GM18502 (cell line): Measurements from ENCODE around the gene CMTM4.

ENCODE experiments used
- ATAC-seq: cut with Tn5 transposase; IDR thresholded peaks from one replicate; pipeline ENCODE4 v1.9.1; 2021; ENCODE audit warnings: mild to moderate bottlenecking; ENCODE audit not compliant: unreplicated experiment, poor library complexity

Gene CMTM4

DNA sequence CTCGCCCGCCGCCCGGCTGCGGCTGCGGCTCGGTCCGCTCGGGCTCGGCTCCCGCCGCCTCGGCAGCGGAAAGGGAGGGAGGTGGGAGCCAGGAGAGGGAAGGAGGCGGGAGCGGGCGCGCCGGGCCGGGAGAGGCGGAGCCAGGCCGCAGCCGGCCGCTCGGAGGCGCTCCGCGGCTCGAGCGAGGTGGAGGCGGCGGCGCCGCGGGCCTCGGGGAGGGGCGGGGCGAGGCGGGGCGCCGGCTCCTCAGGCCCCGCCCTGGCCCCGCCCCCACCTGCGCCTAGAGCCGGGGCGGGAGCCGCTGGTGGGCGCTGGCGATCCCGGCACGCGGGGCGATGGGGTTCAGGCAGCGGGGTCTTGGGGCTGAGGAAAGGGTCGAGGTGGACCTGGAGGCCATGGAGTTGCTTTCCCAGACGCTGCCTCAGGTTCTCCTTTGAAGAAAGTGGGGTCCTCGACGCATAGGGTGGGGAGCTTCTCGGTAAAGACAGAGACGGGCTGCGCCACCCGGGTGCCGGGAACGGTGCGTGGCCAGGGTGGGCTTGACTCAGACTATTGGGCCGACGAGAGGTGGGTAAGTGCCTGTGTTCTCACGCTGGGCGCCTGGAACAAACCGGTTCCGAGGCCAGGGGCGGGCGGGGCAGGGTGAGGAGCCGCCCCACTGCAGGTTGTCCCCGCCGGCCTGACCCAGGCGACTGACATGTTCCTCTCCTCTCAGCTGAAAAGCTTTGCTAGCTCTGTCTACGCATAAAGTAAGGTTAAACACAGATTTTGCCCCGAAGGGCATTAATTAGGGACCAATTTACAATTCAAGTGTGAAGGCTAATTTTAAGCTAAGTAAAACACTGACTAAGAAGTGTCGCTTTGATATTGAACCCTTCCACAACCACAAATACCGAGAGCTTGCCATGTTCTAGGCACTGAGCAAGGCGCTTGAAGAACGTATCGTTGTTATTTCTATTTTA, at the start of gene CMTM4:
Gene CMTM4, minus strand, starts transcription at position 75 of the 962 bp plus-strand sequence. CDS start 218 bp downstream, outside the sequence.
- peak; percentile 87 for ATAC-seq

- no peak for ATAC-seq
These were observed 49.5 kb upstream of the CMTM4 start for GRCh38 chr16:66746048-66746447.

DNA sequence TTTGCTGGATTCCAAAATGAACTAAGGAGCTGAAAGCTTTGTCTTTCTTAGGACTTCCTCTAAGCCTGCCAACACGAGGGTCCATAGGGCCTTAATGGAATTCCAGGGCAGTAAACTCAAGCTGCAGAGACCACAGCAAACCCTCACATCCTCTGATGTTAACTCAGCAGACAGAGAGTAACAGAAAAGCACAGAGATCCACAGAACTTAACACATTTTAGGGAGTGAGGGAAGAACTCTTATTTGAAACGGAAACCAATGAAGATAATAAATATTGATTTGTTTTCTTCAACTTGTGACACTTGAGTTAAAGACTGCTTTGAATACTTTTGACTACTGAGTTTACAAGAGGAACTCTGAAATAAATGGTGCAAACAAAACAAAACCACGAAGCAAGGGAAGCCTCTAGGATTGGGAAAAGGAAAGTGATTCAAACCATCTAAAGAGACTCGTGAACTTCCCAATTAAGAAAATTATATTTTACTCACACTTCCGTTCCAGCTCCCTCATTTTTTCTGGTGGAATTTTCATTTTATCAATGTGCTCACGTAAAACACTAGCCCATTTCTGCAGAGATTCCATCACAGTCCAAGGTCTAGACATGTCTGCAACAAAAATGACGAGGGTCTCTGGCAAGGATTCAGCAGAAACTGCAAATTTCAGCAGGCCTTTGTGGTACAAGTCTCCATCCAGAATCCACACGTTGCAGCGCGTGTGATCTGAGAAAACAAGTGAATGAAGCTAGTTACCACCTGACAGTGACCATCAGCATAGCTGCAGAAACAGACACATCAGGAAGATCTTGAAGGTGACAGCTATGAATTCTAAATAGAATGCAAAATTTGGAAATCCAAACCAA, 45.6 kb upstream of the CMTM4 start:
- no peak for ATAC-seq

DNA sequence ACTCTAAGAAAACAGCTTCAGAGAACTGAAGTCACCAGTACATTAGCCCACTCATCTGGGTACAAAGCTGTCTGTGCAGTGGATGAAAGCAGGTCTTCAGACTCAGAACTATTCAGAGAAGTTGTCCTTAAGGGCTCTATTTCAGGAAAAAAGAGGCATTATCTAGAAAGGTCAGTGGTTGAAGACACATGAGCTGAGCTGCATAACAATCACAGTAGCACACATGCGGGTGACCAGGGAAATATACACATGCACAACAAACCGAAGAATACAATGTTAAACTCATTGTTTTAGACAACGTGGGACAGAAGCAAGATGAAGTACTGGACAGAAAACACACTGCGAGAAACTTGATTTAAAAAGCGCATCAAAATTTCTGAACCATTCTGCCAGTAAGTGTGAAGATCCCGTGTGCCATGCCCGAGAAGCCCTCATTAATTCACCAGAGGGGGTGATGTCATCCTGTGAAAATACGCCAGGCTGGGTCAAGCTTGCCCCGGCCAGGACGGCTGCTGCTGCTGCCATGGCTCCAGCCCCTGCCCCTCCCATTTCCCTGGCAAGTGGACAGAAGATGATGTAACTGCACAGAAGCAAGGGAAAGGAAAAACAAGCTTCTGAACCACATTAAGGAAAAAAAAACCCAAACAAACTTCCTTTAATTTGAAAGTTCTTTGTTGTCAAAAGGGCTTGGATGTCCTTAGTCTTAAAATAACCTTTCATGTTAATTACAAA, 44.8 kb upstream of the CMTM4 start:
- no peak for ATAC-seq

GRCh38 chr16:66740533-66740932, 44.0 kb upstream of the CMTM4 start:
- ATAC-seq, result no peak

GRCh38 chr16:66740010-66740409, 43.5 kb upstream of the CMTM4 start:
- ATAC-seq, result no peak

DNA sequence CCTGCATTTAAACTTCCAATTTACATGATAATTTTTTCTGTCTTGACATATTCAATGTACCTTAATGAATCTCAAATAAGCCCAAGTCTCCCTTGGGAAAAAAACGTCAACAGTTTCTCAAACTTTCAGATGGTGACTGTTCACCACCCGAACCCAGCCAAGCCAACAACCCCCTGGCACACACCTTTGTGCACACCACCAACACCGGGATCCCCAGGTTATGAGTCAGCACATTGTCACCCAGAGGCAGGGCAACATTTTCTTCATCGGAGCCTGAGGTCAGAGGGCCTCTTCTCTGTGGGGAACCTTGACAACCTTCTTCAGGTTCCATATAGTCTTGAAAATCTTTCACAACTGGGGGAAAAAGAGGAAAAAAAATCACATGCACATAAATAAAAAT, 39.3 kb upstream of the CMTM4 start:
- no peak for ATAC-seq

DNA sequence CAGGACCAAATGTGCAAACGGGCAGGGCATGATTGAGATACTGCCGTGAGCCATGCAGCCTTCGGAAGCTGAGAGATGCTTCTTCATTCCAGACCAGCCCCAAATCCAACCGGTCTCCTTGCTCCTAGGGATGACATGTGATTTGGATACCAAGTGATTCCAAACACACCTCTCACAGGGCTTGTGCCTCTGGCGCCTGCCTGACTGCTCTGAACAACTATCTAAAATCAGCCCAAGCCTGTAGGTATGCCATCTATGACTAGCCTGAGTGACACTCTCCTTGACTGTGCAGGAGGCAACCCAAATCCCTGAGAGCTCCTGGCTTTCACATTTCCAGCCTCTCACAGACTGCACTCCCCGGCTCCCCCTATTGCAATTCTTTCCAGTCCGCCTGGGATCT, 34.6 kb upstream of the CMTM4 start:
- no peak for ATAC-seq

DNA sequence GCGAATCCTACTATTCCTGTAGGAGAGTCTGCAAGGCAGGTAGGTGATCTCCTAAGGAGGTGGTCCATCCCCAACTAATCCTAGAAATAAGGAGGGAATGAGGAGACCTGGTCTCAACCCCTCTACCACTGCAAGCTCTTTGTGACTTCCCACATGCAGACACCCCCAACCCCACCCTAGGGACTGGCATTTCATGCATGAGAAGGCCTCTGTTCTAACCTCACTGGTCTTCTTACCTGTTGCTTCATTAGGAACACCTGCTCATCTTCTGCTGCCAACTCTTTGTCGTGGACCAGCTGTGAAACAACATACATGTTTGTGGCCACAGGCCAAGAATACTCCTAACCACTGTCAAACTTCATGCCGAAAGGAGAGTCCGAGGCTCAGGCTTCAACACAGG, 32.3 kb upstream of the CMTM4 start:
- ATAC-seq, result no peak

DNA sequence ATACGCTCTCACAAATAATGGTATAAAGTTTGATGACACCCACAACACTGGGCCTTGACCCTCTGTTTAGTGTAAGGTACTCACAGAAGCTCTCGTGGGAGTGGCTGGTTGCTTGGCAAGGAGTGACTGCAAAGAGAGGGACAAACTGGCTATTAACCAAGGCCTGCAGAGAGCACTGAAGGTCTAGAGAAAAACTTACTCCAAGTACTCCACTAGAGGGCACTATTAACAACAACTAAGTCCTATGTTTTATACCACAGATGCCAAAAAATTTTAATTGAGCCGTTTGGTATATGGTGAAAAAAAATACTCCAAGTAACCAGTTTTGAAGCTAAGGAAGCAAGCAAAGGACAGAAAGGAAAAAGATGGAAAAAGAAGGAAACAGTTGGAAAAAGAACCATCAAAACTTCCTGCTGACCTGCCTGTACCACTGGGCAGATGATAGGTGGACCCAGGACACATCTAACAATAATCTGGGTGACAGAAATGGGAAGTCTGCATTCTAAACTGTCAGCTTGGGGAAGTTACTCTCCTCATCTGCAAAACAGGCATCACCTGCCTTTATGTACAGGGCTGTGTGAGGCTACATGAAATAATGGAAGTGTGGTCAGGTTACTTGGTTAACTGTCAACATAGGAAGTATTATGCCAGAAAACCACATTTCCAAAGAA, 31.7 kb upstream of the CMTM4 start:
- ATAC-seq, result no peak

DNA sequence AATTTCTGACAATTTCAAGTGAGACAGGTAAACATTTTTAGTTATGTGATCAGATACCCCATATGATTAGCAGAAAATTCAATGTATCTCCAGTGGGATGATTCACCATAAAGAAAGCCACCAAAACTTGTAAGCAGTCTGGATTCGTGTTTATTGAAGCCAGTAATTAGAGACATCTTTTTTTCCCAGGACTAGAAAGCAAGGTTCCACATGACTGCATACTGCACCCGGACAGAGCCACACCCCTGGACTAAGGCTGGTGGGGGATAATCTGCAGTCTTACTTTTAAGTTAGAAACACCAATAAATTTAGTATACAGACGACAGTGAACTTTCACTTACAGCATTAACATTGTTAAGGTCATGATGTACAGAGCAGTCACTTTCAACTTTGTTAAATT, 24.2 kb upstream of the CMTM4 start:
- no peak for ATAC-seq

DNA sequence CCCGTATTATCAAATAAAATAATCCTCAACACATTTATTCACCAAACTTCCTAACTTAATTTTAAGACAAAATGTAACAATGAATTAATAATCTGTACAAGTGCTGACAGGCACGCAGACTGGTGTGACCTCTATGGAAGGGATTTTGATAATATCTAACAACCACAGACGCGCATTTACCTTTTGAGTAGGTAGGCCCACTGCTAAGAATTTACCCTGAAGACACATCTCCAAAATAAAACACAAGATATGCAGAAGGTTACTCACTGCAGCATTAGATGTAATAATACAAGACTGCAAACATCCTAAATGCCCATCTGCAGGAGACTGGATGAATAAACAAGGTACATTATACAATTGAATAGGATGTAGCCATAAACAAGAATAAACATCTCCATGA, 22.7 kb upstream of the CMTM4 start:
- no peak for ATAC-seq

- ATAC-seq, result no peak
These were observed 21.2 kb upstream of the CMTM4 start for GRCh38 chr16:66717776-66718175.

DNA sequence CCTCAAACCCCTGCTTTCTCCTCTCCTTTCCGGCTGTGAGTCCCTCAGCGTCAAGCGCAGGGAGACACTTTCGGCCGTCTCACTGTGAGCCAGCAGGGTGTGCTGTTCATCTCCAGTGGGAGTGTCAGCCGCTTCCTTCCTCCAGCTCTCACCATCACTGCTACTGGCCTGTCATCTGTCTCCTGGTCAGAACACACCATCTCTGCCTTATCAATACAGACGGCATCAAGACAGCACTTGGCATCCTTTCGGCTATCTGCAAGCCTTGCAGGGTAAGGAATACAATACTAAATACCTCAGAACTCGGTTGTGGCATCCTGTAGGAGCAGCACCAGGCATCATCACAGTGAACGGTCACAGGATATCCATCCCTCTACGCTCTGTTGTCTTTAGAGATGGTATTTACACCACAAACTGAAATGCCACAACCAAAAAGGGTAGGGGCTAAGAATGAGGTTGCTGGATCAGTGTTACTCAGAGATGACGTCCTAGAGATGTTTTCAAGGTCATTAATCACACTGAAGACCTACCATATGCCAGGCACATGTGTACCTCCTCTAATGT, 20.7 kb upstream of the CMTM4 start:
- no peak for ATAC-seq

DNA sequence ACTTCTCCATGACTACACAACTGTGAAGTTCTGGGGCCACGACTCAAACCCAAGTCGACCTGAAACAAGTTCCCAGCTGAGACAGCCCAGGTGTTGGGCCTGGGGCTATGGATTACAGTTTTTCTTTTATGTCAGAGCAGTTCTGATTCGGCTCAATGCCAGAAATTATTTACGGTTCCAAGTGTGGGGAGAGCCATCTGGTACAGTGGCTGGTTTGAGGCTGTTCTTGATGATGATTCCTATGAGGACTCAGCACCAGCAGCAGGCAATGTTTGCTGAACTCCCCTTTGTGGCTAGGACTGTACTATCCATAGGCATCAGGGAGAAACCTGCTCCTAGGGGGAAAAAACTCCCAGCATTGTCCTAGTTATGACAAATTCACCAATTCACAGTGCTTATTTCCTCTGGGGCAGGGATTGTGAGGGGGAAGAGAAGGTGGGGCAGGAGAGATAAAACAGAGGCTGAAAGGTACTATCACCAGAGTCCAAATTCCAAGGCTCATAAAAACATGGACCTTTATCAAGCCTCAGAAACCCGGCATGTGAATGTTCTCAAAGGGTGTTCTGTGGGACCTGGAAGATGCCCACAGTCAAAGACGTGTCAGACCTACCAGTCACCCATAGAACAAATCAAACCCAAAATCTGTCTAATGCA, 18.2 kb upstream of the CMTM4 start:
- no peak for ATAC-seq

GRCh38 chr16:66714062-66714461, 17.5 kb upstream of the CMTM4 start:
- ATAC-seq, result no peak

DNA sequence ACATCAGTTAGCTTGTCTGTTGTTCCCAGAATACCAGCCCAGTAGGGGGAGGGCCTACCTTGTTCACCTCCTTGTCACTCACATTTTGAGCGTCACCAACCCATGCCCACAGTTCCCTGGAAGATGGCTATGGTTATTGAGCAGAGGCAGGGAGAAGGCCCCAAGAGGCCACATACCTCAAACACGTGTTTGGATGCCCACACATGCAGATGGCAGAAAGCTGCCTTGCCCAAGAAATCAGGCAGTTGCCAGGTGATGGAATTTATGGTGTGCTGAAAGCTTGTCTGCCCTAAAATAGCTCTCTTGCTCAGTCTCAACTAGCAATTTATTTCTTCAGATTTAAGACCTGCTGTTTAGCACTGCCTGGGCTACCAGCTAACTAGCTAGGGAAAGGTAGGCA, 16.5 kb upstream of the CMTM4 start:
- no peak for ATAC-seq

DNA sequence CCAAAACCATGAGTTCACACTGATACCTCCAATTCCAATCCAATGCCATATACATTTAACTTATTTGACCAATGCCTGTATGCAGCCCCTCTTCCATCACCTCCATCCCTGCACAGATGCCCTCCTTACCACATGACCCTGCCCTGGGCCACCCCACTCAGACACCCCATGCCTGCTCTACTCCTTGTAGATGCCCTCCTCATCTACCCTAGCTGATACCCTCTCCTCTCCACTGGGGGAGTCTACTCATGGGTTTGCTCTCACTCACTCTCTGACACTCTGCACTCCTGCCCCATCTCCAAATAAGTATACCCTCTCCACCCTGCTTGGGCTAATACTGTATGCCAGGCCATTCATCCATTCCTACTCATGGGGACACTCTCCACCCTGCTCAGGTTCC, 16.0 kb upstream of the CMTM4 start:
- no peak for ATAC-seq

DNA sequence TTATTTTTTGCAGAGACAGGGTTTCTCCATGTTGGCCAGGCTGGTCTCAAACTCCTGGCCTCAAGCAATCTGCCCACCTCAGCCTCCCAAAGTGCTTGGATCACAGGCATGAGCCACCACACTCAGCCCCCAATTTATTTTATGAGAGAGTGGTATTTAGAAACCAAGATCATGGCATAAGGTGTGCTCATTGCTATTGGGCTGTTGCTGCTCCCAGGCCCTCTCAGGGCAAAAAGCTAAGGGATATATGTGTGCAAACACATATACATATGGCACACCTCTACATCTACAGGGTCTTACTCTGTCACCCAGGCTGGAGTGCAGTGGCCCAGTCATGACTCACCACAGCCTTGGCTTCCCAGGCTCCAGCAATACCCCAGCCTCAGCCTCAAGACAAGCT, 15.0 kb upstream of the CMTM4 start:
- ATAC-seq, result no peak
